Astrocyte of the spinal cord (primary cell): ENCODE measurements around the gene SHMT2.

Experiments used
- DNase-seq: peaks from one replicate; pipeline ENCODE4 v3.0.0; 2011; ENCODE audit warnings: low read depth, low spot score
- H3K4me3 ChIP-seq: 2 replicates; pipeline ENCODE4 v1.5.1; 2011; ENCODE audit warnings: low read depth, mild to moderate bottlenecking, low read length, moderate library complexity
- in situ Hi-C: cut with HindIII; loops from 2 replicates; pipeline ENCODE4 v1.10.0; 2017; ENCODE audit warnings: low sequenced_read_pairs
- TF ChIP-seq, protein P1 (sequence below): IDR thresholded peaks from 2 replicates; pipeline ENCODE4 v1.5.1; 2012; ENCODE audit warnings: low read depth, mild to moderate bottlenecking, low read length, inconsistent platforms

SHMT2 gene

DNA sequence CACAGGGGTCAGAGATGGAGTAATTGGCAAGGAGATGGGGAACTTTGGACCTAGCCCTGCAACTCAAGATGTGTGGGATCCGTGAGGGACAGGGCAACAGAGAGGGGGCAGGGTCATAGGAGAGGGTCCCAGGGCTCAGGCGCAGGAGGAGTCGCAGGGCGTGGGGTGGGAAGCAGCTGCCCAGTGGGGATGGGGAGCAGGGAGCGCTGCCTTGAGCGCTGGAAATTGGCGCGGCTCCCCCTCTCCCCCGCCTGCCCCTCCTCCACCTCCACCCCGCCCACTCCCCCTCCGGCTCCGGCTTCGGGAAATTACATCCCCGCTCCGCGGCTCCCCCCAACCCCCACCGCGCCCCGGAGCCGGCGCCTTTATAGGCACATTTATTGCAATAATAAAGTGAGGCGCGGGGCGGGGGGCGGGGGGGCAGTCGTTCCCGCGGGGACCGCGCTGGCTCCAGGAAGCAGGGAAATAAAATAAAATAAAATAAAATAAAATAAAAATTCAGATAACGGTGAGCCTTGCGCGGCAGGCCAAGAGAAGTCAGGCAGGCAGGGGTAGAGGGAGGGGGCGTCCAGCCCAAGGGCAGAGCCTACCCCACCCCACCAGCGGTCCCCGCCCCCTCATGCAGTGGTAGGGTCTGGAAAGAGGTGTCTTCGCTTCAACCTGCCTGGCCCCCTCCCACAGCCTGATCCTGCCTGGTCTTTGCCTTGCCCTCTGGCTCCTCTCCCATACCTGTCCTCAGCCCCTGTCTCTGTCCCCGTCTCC, 9.3 kb upstream of the SHMT2 start:
- in situ Hi-C loops = no loop called here
- DNase-seq = no peak
- TF ChIP-seq, protein P1, sequence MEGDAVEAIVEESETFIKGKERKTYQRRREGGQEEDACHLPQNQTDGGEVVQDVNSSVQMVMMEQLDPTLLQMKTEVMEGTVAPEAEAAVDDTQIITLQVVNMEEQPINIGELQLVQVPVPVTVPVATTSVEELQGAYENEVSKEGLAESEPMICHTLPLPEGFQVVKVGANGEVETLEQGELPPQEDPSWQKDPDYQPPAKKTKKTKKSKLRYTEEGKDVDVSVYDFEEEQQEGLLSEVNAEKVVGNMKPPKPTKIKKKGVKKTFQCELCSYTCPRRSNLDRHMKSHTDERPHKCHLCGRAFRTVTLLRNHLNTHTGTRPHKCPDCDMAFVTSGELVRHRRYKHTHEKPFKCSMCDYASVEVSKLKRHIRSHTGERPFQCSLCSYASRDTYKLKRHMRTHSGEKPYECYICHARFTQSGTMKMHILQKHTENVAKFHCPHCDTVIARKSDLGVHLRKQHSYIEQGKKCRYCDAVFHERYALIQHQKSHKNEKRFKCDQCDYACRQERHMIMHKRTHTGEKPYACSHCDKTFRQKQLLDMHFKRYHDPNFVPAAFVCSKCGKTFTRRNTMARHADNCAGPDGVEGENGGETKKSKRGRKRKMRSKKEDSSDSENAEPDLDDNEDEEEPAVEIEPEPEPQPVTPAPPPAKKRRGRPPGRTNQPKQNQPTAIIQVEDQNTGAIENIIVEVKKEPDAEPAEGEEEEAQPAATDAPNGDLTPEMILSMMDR = no peak
- H3K4me3 ChIP-seq = no peak overlapping the region

DNA sequence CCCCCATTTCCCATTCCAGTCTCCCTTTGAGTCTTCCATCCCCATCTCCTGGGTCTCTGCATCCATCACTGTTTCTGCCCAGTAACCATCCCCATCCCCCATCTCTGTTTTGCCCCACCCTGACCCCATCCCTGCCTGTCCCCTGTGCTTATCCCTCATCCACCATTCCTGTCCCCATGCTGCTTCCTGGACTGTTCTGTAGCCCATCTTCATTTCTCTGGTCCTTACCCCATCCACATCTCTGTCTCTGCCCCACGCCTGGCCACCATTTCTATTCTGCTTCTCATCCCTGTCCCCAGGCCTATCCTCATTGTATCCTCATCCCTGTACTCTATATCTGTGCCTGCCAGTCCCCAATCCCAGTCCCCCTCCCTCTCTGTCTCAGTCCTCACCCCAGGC, 8.7 kb upstream of the SHMT2 start:
- DNase-seq = no peak
- no peak overlapping the region for H3K4me3 ChIP-seq
- TF ChIP-seq, protein P1 = no peak
- in situ Hi-C loops = no loop called here

DNA sequence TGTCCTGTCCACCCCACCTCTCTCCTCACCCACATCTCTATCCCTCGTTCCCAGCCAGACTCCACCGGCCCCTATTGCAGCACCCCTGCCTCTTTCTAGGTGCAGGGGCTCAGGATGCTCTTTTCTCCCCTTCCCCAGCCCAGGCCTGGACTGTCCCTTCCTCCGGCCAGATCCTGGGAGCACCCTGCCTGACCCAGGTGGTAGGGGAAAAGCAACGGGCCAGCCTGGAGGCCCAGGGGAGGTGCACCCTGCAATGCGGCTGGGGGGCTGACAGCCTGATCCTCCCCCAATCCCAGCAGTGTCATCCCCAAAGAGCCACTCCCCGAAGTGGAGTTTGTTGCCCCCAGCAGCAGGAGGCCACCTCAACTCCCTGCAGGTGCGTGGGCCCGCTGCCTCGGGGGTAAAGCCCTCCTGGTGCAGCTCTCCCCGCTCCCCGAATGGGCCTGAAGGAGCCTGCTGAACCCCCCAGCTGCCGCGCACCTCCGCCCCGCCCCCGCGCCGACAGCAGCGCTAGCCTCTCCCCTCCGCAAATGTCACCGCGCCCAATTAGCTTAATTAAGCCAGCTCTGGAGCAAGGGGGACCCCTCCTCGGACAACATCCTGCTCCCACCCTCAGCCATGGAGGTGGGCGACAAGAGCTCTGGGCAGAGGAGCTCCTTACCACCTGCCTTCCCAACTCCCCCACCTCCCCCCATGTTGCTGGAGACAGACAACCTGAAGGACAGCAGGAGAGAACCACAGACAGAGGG, 8.2 kb upstream of the SHMT2 start:
- H3K4me3 ChIP-seq = no peak overlapping the region
- in situ Hi-C loops = no loop called here
- TF ChIP-seq, protein P1 = no peak
- DNase-seq = no peak

DNA sequence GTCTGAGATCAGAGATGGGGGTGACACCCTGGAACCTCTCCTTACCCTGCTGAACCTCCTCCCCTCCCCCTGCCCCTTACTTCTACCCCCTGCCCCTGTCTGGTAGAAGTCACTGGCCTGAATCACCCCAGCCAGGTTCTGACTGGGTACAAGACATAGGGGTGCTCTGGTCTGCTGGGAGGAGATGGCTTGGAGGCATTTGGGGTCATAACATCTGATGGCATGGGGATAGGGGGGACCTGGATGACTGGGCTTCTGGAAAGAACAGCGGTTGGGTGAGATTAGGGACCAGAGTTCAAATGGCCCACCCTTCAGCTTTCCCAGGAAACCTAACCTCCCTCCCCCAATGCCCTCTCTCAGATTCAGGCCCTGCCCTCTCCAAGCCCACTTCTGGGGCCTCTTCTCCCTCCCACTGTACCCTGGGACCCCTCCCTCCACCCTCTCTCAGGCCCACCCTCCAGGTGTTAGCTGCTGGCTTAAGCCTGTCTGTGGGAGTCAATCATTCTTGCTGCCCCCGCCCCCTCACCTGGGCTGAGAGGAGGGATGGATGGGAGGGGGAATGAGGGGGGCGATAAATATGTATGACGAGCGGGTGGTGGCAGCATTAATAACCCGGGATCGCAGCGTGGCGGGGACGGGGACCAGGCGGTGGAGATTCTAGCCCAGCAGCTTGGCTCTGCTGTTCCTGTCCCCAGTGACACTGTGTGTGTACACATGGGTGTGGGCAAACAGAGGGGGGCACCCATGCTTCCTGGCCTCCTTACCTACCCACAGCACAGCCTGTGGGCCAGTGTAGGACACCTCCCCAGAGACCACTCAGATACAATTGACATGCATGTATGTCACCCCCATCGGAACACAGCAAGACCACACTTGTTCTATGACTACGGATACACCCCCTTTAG, 7.0 kb upstream of the SHMT2 start:
- TF ChIP-seq, protein P1 = no peak
- in situ Hi-C loops = no loop called here

DNA sequence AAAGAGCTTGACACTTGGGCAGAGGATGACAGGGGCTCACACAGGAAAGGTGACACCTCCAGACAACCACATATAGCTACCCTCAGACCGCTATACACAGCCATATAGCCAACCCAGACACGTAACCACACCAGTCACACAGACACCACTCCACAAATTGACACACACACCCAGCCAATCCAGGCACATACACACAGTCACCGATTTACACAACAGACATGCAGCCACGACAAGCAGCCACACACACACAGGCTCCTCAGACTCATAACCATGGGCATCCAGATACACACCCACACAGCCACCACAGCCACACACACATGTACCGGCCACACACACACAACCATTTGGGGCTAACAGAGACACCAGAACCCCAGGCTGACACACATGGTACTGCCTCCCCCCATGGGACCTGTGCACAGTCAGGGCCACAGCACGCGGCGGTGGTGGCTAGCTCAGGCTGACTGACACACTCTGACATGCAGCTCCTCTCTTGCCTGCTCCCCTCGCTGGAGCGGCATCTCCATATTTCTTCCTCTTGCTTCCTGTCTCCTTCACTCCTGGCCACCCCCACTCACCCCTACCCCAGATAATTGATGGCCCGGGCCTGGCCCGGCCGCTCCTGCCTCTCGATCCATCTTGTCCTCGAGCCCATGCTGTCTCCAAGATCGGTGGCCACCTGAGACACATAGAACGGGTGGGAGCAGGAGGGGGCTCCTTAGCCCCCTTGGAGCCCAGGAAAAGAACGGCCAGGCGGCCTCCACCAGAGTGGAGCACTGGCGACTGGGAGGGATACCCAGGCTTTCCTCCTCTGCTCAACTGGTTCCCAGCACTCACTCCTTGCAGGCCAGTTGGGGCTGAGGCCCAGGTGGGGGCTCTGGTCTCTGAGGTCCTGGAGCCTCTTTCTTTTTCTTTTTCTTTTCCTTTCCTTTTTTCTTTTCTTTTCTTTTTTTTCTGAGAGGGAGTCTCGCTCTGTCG, 6.0 kb upstream of the SHMT2 start:
- no peak for DNase-seq
- no peak overlapping the region for H3K4me3 ChIP-seq
- TF ChIP-seq, protein P1 = no peak
- in situ Hi-C loops = no loop called here

More for the DNA sequence above, 7.0 kb upstream of the SHMT2 start:
- H3K4me3 ChIP-seq = no peak overlapping the region
- DNase-seq = no peak
